Left ventricle myocardium inferior (tissue), 1 donor: ENCODE results near the gene CT47C1. TPM values are rescaled to one million over a fixed set of nuclear protein-coding genes. Genes with fewer than 3 reads are reported as not detected.

Experiments used
- DNase-seq: peaks from one replicate; pipeline ENCODE4 v3.0.0-alpha.2; 2020
- H3K27ac ChIP-seq: fragments of 200-600 bp; replicated peaks from 2 replicates; pipeline ENCODE4 v1.8.0; 2021
- H3K27me3 ChIP-seq: fragments of 200-600 bp; 2 replicates; pipeline ENCODE4 v1.8.0; 2021; ENCODE audit warnings: low read depth
- H3K36me3 ChIP-seq: fragments of 200-600 bp; 2 replicates; pipeline ENCODE4 v1.8.0; 2021
- H3K4me1 ChIP-seq: fragments of 200-600 bp; 2 replicates; pipeline ENCODE4 v1.8.0; 2021
- H3K4me3 ChIP-seq: fragments of 200-600 bp; 2 replicates; pipeline ENCODE4 v1.8.0; 2021; ENCODE audit warnings: mild to moderate bottlenecking, moderate library complexity
- H3K9me3 ChIP-seq: fragments of 200-600 bp; replicated peaks from 2 replicates; pipeline ENCODE4 v1.8.0; 2021
- CTCF ChIP-seq: fragments of 200-600 bp; IDR thresholded peaks from 2 replicates; pipeline ENCODE4 v1.8.0; 2021; ENCODE audit warnings: antibody characterized with exemption, mild to moderate bottlenecking, borderline replicate concordance
- intact Hi-C: fragments of 100-400 bp; cut with micrococcal nuclease; formaldehyde crosslinking; loops from one replicate; pipeline ENCODE4 v1.11.0; 2022
- total RNA-seq: library from RNA; stranded (reverse); fragmentation: NEBNext Ultra II Directional; extraction: Animal tissue kit (Norgen Biotek cat#: 25700); gene quantifications from one replicate; pipeline ENCODE4 v1.2.1, GENCODE V29; 2021
- donor health status: DM: no; HTN: yes; CAD: no; lungs with severe emphysema.

Gene CT47C1
- total RNA-seq, 1 donor from 2014 or later: not detected

GRCh38 chrX:119075270-119076025 is 2.7 kb downstream of the CT47C1 start:
- TF ChIP-seq CTCF: no peak
- no peaks in the 10 kb centered on the region for H3K36me3 ChIP-seq
- no peak overlapping the region for H3K4me3 ChIP-seq
- intact Hi-C loops: no loop called here
- H3K27me3 ChIP-seq: no peaks in the 10 kb centered on the region
- no peak for DNase-seq
- H3K27ac ChIP-seq: no peak overlapping the region
- H3K9me3 ChIP-seq: no peaks in the 10 kb centered on the region
- no peaks in the 10 kb centered on the region for H3K4me1 ChIP-seq

- no peaks in the 10 kb centered on the region for H3K36me3 ChIP-seq
- H3K4me3 ChIP-seq: no peak overlapping the region
- intact Hi-C loops: no loop called here
- no peaks in the 10 kb centered on the region for H3K4me1 ChIP-seq
- no peak for DNase-seq
- H3K9me3 ChIP-seq: no peaks in the 10 kb centered on the region
- no peaks in the 10 kb centered on the region for H3K27me3 ChIP-seq
- H3K27ac ChIP-seq: no peak overlapping the region
- no peak for TF ChIP-seq CTCF
Observed at GRCh38 chrX:119082278-119082677, 9.5 kb downstream of the CT47C1 start.

- H3K27me3 ChIP-seq: no peaks in the 10 kb centered on the region
- H3K4me3 ChIP-seq: no peak overlapping the region
- no peak for TF ChIP-seq CTCF
- no peak for DNase-seq
- H3K9me3 ChIP-seq: no peaks in the 10 kb centered on the region
- H3K4me1 ChIP-seq: no peaks in the 10 kb centered on the region
- no peak overlapping the region for H3K27ac ChIP-seq
- intact Hi-C loops: no loop called here
- H3K36me3 ChIP-seq: no peaks in the 10 kb centered on the region
Observed at GRCh38 chrX:119084766-119085165, 12.0 kb downstream of the CT47C1 start.

- intact Hi-C loops: no loop called here
- Histone ChIP-seq H3K27me3 (no peaks in the 10 kb centered on the region), H3K27ac (no peak overlapping the region), H3K9me3 (no peaks in the 10 kb centered on the region), H3K4me3 (no peak overlapping the region), H3K36me3 (no peaks in the 10 kb centered on the region), H3K4me1 (no peaks in the 10 kb centered on the region)
- DNase-seq: no peak
- TF ChIP-seq CTCF: no peak
Observed at GRCh38 chrX:119087121-119087520, 14.3 kb downstream of the CT47C1 start.

- DNase-seq: no peak
- Histone ChIP-seq H3K9me3 (no peaks in the 10 kb centered on the region), H3K4me1 (no peaks in the 10 kb centered on the region), H3K36me3 (no peaks in the 10 kb centered on the region), H3K4me3 (no peak overlapping the region), H3K27ac (no peak overlapping the region), H3K27me3 (no peaks in the 10 kb centered on the region)
- no peak for TF ChIP-seq CTCF
- intact Hi-C loops: no loop called here
Observed at GRCh38 chrX:119089619-119090018, 16.8 kb downstream of the CT47C1 start.
